HepG2 (cell line): ENCODE results near the gene RPS5. TPM values are rescaled to one million over a fixed set of nuclear protein-coding genes. Genes with fewer than 3 reads are reported as not detected.

ENCODE experiments used
- ATAC-seq: fragments of 200-7000 bp; cut with Tn5 transposase; 3 replicates; pipeline ENCODE4 v1.9.1; 2020; ENCODE audit warnings: mild to moderate bottlenecking, moderate library complexity
- BruUV-seq: library from RNA; stranded (reverse); fragments of 400-500 nt; replicated peaks from 2 replicates; lab custom pipeline; 2021; lab: Mats Ljungman, UMichigan
- CTCF ChIA-PET: fragments of 300-600 bp; formaldehyde crosslinking; extraction: SDS; loops from one replicate; lab custom pipeline; 2021; ENCODE audit warnings: low total read pairs, inconsistent platforms, low intra/inter-chr PET ratio; lab: Yijun Ruan, JAX
- POLR2A ChIA-PET: fragments of 350-600 bp; sonication (Branson Sonifier 250); formaldehyde crosslinking; loops from one replicate; lab custom pipeline; 2020; ENCODE audit warnings: antibody characterized with exemption, inconsistent platforms; lab: Yijun Ruan, JAX
- DNase-seq: peaks from one replicate; pipeline ENCODE4 v3.0.0-alpha.2; 2015; ENCODE audit warnings: low spot score
- FAIRE-seq: peaks from 3 replicates; lab custom pipeline; 2011; peaks lifted over from hg19 to GRCh38; lab: Jason Lieb, UNC
- H2AFZ ChIP-seq: one replicate; pipeline ENCODE4 v1.6.1; 2011; ENCODE audit warnings: low read length, inconsistent platforms
- H3K27ac ChIP-seq: fragments of 300-600 bp; 3 replicates; pipeline ENCODE4 v1.8.0; 2011; ENCODE audit warnings: mixed run types, mild to moderate bottlenecking, mixed read lengths, low read length, inconsistent platforms; ENCODE audit not compliant: insufficient read depth; ENCODE audit errors: extremely low read length
- H3K27me3 ChIP-seq, 2 experiments: fragments of 200-600 bp in 1 of 2; 2 replicates in 1 of 2; 3 replicates in 1 of 2; pipeline versions ENCODE4 v1.6.0 to v1.8.0; 2011; ENCODE audit warnings: low read length in 2 of 2, mild to moderate bottlenecking in 2 of 2, moderate library complexity in 2 of 2, inconsistent platforms in 1 of 2; ENCODE audit not compliant: insufficient read depth in 2 of 2, control insufficient read depth in 1 of 2
- H3K36me3 ChIP-seq, 2 experiments: fragments of 200-600 bp in 1 of 2; replicated peaks in 1 of 2; 2 replicates in 1 of 2; 3 replicates in 1 of 2; pipeline versions ENCODE4 v1.5.1 to v1.8.0; 2011; ENCODE audit warnings: low read length in 2 of 2, inconsistent platforms in 1 of 2; ENCODE audit not compliant: insufficient read depth in 2 of 2, control insufficient read depth in 1 of 2
- H3K4me1 ChIP-seq: 2 replicates; pipeline ENCODE4 v1.5.1; 2012; ENCODE audit warnings: low read length, inconsistent platforms; ENCODE audit not compliant: insufficient read depth
- H3K4me2 ChIP-seq: 2 replicates; pipeline ENCODE4 v1.6.0; 2011; ENCODE audit warnings: low read depth, low read length, inconsistent platforms
- H3K4me3 ChIP-seq, 3 experiments: fragments of 200-600 bp in 1 of 3; sonication (generic), shearing (Covaris generic) in 1 of 3; replicated peaks in 1 of 3; 2 replicates each; pipeline ENCODE4 v1.5.1; 2011 to 2016; ENCODE audit warnings: low read length in 3 of 3, inconsistent platforms in 2 of 3, low read depth in 2 of 3, mild to moderate bottlenecking in 2 of 3, control low read depth in 1 of 3, mixed read lengths in 1 of 3; ENCODE audit not compliant: insufficient read depth in 1 of 3
- H3K79me2 ChIP-seq: one replicate; pipeline ENCODE4 v1.6.1; 2011; ENCODE audit warnings: low read length, inconsistent platforms; ENCODE audit not compliant: insufficient read depth
- H3K9ac ChIP-seq: 2 replicates; pipeline ENCODE4 v1.6.0; 2011; ENCODE audit warnings: mild to moderate bottlenecking, low read depth, low read length, inconsistent platforms; ENCODE audit not compliant: insufficient read depth
- H3K9me3 ChIP-seq: 2 replicates; pipeline ENCODE4 v1.5.1; 2012; ENCODE audit warnings: mild to moderate bottlenecking, low read length
- H4K20me1 ChIP-seq: 2 replicates; pipeline ENCODE4 v1.6.0; 2011; ENCODE audit warnings: inconsistent platforms, mild to moderate bottlenecking, low read length, moderate library complexity; ENCODE audit not compliant: insufficient read depth
- ARHGAP35 ChIP-seq: sonication (generic); formaldehyde crosslinking; IDR thresholded peaks from 2 replicates; pipeline ENCODE4 v1.9.0; 2022; ENCODE audit warnings: mild to moderate bottlenecking, inconsistent platforms, moderate library complexity, missing genetic modification reagents, borderline replicate concordance
- ATRX ChIP-seq: sonication (generic); formaldehyde crosslinking; IDR thresholded peaks from 2 replicates; pipeline ENCODE4 v1.4.0; 2020; ENCODE audit warnings: missing genetic modification reagents, borderline replicate concordance
- CREB1 ChIP-seq, 2 experiments: fragments of 450-650 bp in 1 of 2; IDR thresholded peaks; 2 replicates each; pipeline ENCODE4 v1.6.1; 2016 to 2017; ENCODE audit warnings: control low read depth in 1 of 2, mild to moderate bottlenecking in 1 of 2, missing compliant biosample characterization in 1 of 2, missing genetic modification characterization in 1 of 2
- ESRRA ChIP-seq: sonication (generic); formaldehyde crosslinking; IDR thresholded peaks from 2 replicates; pipeline ENCODE4 v1.5.1; 2020; ENCODE audit warnings: mild to moderate bottlenecking, low read depth, missing genetic modification reagents
- FOSL2 ChIP-seq: sonication (generic); formaldehyde crosslinking; IDR thresholded peaks from 2 replicates; pipeline ENCODE4 v1.4.0; 2020; ENCODE audit warnings: missing genetic modification reagents
- FOXC1 ChIP-seq: sonication (generic); formaldehyde crosslinking; IDR thresholded peaks from 2 replicates; pipeline ENCODE4 v1.8.0; 2022; ENCODE audit warnings: mild to moderate bottlenecking, missing genetic modification reagents, borderline replicate concordance
- MEIS2 ChIP-seq: sonication (generic); formaldehyde crosslinking; IDR thresholded peaks from 2 replicates; pipeline ENCODE4 v1.9.0; 2021; ENCODE audit warnings: mild to moderate bottlenecking, missing genetic modification reagents
- NFE2L1 ChIP-seq: sonication (generic); formaldehyde crosslinking; IDR thresholded peaks from 2 replicates; pipeline ENCODE4 v1.4.0; 2020; ENCODE audit warnings: missing genetic modification reagents, mild to moderate bottlenecking, borderline replicate concordance
- RAD51 ChIP-seq: fragments of 450-650 bp; IDR thresholded peaks from 2 replicates; pipeline ENCODE4 v1.6.1; 2016; ENCODE audit warnings: borderline replicate concordance
- RBM22 ChIP-seq: fragments of 200-400 bp; formaldehyde crosslinking; optimal IDR thresholded peaks from 2 replicates; pipeline ENCODE3; 2017; ENCODE audit warnings: mild to moderate bottlenecking, low read length, moderate library complexity
- RFXAP ChIP-seq: sonication (generic); formaldehyde crosslinking; IDR thresholded peaks from 2 replicates; pipeline ENCODE4 v1.4.0; 2020; ENCODE audit warnings: missing genetic modification reagents, borderline replicate concordance
- ZBTB20 ChIP-seq: sonication (generic); formaldehyde crosslinking; IDR thresholded peaks from 2 replicates; pipeline ENCODE4 v1.8.1; 2023; ENCODE audit warnings: missing genetic modification reagents, low read depth, mild to moderate bottlenecking, borderline replicate concordance
- ZNF101 ChIP-seq: sonication (generic); formaldehyde crosslinking; IDR thresholded peaks from 2 replicates; pipeline ENCODE4 v1.4.0; 2020; ENCODE audit warnings: mild to moderate bottlenecking, low read depth, missing genetic modification reagents, borderline replicate concordance
- ZNF251 ChIP-seq: sonication (generic); formaldehyde crosslinking; IDR thresholded peaks from 2 replicates; pipeline ENCODE4 v1.9.0; 2021; ENCODE audit warnings: mild to moderate bottlenecking, missing genetic modification reagents
- WGBS: methylation state at CpG from one replicate; pipeline ENCODE4 v1.1.6; 2017; ENCODE audit warnings: low lambda C conversion rate; 5-methylcytosine and 5-hydroxymethylcytosine counted together
- in situ Hi-C: cut with HindIII; loops from 2 replicates; pipeline ENCODE4 v1.10.0; 2017; ENCODE audit warnings: low pct_unique_long_range_greater_than_20kb; ENCODE audit not compliant: extremely low pct_ligation_motif_present
- intact Hi-C: fragments of 100-400 bp; cut with micrococcal nuclease; formaldehyde crosslinking; loops from one replicate; pipeline ENCODE4 v1.10.0; 2022; ENCODE audit not compliant: unreplicated experiment
- polyA plus RNA-seq, 8 experiments: library from polyadenylated mRNA; depleted of rRNA in 3 of 8; stranded (reverse) in 7 of 8; unstranded in 1 of 8; fragments of >200 nt; fragmentation: Illumina TruSeq in 4 of 8; extraction: Trizol in 4 of 8; gene quantifications; 2 replicates each; pipeline versions ENCODE4 v1.2.1 to v1.2.3, GENCODE V29; 2011 to 2016; ENCODE audit warnings: low read depth in 4 of 8, missing spikeins in 1 of 8, mixed read lengths in 1 of 8; ENCODE audit not compliant: insufficient read depth in 1 of 8
- total RNA-seq, 5 experiments: library from RNA; depleted of rRNA; stranded (reverse); fragments of >200 nt; fragmentation: Illumina TruSeq; extraction: Trizol; gene quantifications; 2 replicates each; pipeline ENCODE4 v1.2.3, GENCODE V29; 2016; ENCODE audit warnings: low read depth in 1 of 5
- TF ChIP-seq, protein P1 (sequence below): sonication (generic); formaldehyde crosslinking; IDR thresholded peaks from 2 replicates; pipeline ENCODE4 v1.8.0; 2022; ENCODE audit warnings: missing genetic modification reagents, low read depth, mild to moderate bottlenecking, borderline replicate concordance
- TF ChIP-seq, protein P2 (sequence below): sonication (generic); formaldehyde crosslinking; IDR thresholded peaks from 2 replicates; pipeline ENCODE4 v1.8.0; 2022; ENCODE audit warnings: mild to moderate bottlenecking, missing genetic modification reagents, borderline replicate concordance
- TF ChIP-seq, protein P3 (sequence below): sonication (generic); formaldehyde crosslinking; IDR thresholded peaks from 2 replicates; pipeline ENCODE4 v1.5.1; 2020; ENCODE audit warnings: missing genetic modification reagents, mild to moderate bottlenecking, borderline replicate concordance

The RPS5 gene
- total and polyA plus RNA-seq, 2 of the 13 experiments (the other 11 are each of a cell fraction or from before 2014, with no cell fraction given): 1,544 to 4,408 TPM

DNA sequence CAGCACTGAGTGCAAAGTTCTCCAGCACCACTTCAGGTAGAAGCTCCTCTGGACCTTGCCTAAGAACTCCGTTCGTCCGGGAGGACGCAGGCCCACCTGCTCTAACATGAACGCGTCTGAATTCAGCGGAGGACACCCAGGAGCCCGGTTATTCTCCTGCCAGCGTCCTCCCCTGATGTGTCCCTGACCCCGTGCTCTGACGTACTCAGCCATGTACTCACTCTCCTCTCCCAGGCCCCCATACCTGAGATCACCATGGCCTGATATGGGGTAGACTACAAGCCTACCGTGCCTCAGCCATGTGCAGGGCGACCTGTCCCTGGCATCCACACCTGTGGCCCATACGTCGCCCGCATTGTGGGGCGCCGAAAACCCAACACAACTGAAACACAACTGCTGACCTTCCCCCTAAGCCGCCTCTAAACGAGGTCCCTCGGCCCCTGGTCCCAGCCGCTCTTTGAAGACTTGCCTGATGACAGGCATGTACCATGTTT lies 20.6 kb downstream of the RPS5 start:
- peak overlapping the region; percentile 89 for H3K9ac ChIP-seq
- H3K79me2 ChIP-seq: peaks cover 21% of the 10 kb centered on the region
- peaks cover 38% of the 10 kb centered on the region for H3K4me1 ChIP-seq
- peak overlapping the region; percentile 93 for H3K4me2 ChIP-seq
- CTCF ChIA-PET: no interaction called here
- H3K4me3 ChIP-seq: peak overlapping the region; percentile 89 to 98 (median 95)
- POLR2A ChIA-PET: interaction anchor here (0.7 to 1.3 kb wide), 9 partner anchors 20 to 225 kb away, joined by 3 to 16 read pairs (median 5); partner anchors contain the start of genes A1BG, ZNF274, ZNF324B and ZNF497
- H3K27me3 ChIP-seq: no peaks in the 10 kb centered on the region; a peak in 1 of 5 replicates
- FAIRE-seq (no peak), DNase-seq (peak; percentile 57), ATAC-seq (peak; percentile 74)
- no peak overlapping the region for H2AFZ ChIP-seq
- H4K20me1 ChIP-seq: no peaks in the 10 kb centered on the region
- H3K36me3 ChIP-seq: no peaks in the 10 kb centered on the region
- no peaks in the 10 kb centered on the region for H3K9me3 ChIP-seq
- in situ Hi-C loops (no loop called here), intact Hi-C loops (loop anchor here (5.0 kb wide), 3 partner anchors 45 to 80 kb away; partner anchors contain the start of genes ZNF324, ZNF324B and ZSCAN22)
- 3% methylated on average over 15 of the region's 22 CpGs for WGBS
- BruUV-seq: TSS peak; percentile 93
- H3K27ac ChIP-seq: peak overlapping the region; percentile 85
- TF ChIP-seq RBM22: no peak
- no peak for TF ChIP-seq ARHGAP35 (CRISPR knock-in tag)
- peak; percentile 11; the same call in 1 of the 2 replicates for TF ChIP-seq FOXC1 (CRISPR knock-in tag)
- no peak; the same call in 1 of the 2 replicates for TF ChIP-seq NFE2L1
- TF ChIP-seq ZBTB20: no peak
- TF ChIP-seq, protein P1, sequence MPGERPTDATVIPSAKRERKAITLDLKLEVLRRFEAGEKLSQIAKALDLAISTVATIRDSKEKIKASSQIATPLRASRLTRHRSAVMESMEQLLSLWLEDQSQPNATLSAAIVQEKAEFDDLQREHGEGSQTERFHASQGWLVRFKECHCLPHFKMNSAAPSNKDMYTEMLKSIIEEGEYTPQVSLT (CRISPR knock-in tag): no peak
- TF ChIP-seq FOSL2: peak; percentile 11; the same call in 1 of the 2 replicates
- TF ChIP-seq ZNF251: no peak
- TF ChIP-seq ESRRA (CRISPR knock-in tag): 0 out of 2 replicates have a peak, but pooled peaks have one; percentile 13
- TF ChIP-seq ATRX: no peak
- TF ChIP-seq, protein P2, sequence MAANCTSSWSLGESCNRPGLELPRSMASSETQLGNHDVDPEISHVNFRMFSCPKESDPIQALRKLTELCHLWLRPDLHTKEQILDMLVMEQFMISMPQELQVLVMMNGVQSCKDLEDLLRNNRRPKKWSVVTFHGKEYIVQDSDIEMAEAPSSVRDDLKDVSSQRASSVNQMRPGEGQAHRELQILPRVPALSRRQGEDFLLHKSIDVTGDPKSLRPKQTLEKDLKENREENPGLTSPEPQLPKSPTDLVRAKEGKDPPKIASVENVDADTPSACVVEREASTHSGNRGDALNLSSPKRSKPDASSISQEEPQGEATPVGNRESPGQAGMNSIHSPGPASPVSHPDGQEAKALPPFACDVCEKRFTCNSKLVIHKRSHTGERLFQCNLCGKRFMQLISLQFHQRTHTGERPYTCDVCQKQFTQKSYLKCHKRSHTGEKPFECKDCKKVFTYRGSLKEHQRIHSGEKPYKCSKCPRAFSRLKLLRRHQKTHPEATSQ (CRISPR knock-in tag): no peak
- no peak for TF ChIP-seq RFXAP
- TF ChIP-seq CREB1 (IDR thresholded peaks at IDR 0.05): peak; percentile 43; the same call in 1 of the 2 replicates
- no peak for TF ChIP-seq CREB1 (CRISPR knock-in tag; IDR thresholded peaks at IDR 0.05)
- TF ChIP-seq RAD51: no peak
- no peak for TF ChIP-seq ZNF101 (CRISPR knock-in tag)
- TF ChIP-seq, protein P3, sequence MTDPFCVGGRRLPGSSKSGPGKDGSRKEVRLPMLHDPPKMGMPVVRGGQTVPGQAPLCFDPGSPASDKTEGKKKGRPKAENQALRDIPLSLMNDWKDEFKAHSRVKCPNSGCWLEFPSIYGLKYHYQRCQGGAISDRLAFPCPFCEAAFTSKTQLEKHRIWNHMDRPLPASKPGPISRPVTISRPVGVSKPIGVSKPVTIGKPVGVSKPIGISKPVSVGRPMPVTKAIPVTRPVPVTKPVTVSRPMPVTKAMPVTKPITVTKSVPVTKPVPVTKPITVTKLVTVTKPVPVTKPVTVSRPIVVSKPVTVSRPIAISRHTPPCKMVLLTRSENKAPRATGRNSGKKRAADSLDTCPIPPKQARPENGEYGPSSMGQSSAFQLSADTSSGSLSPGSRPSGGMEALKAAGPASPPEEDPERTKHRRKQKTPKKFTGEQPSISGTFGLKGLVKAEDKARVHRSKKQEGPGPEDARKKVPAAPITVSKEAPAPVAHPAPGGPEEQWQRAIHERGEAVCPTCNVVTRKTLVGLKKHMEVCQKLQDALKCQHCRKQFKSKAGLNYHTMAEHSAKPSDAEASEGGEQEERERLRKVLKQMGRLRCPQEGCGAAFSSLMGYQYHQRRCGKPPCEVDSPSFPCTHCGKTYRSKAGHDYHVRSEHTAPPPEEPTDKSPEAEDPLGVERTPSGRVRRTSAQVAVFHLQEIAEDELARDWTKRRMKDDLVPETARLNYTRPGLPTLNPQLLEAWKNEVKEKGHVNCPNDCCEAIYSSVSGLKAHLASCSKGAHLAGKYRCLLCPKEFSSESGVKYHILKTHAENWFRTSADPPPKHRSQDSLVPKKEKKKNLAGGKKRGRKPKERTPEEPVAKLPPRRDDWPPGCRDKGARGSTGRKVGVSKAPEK (CRISPR knock-in tag): no peak
- no peak for TF ChIP-seq MEIS2
